GM21717 (cell line): ENCODE results near the gene NUDT6.
"Not testable (repeated sequence)": the region's sequence is repeated elsewhere in the genome, so short reads cannot be mapped to it uniquely, and the experiment has no call there.

Source experiments
- ATAC-seq: cut with Tn5 transposase; IDR thresholded peaks from one replicate; pipeline ENCODE4 v1.9.1; 2021; ENCODE audit warnings: mild to moderate bottlenecking, moderate library complexity; ENCODE audit not compliant: unreplicated experiment

NUDT6 gene

DNA sequence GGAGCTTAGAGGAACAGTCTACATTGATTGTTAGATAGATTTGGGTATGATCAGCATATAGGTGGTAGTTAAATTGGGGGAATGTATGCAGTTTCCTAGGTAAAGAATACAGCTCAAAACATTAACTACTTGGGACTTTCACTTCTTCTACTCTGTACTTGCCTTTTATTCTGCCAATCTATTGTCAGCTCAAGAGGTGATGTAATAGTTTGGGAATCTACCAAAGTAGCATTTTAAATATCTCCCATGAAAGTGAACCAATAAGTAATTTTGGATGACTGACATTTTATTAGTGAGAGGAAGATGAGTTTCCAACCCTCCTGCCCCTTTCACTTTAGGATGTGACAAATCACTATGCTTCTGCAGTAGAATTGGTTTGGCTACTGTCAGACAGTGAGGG, 43.4 kb downstream of the NUDT6 start:
- no peak for ATAC-seq

DNA sequence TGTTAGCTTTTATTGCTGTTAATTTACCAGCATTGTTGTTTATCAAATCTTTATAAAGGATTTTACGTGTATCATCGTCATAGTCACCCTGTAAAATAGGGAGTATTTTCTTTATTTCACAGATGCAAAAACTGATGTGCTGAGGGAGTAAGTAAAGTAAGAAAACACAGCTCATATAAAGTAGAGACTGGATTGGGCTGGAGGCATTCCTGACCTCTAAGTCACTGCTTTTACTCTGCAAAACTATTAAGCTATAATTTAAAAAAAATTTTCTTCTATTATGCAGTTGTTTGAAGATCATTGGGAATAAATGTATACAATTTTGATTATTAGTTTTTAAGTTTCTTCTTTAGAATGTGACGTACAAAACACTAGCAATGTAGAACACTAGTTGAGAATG, 45.9 kb downstream of the NUDT6 start:
- no peak for ATAC-seq

DNA sequence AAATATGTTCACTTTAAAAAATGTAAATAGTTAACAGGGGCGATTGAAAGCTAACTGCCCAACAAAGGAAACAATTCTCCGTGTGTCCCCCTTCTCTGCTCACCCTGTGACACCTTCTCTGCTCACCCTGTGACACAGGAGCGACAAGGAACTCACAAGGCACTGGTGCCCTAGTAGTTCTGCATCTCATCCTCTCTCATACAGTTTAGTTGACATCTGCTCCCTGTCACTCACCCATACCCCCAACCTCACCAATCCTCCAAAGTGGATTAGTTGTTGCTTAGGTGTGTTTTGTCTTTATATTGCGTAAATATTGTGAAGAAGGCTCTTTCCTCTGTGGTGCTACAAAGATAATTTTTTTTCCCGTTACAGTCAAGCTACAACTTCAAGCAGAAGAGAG, 46.4 kb downstream of the NUDT6 start:
- no peak for ATAC-seq

DNA sequence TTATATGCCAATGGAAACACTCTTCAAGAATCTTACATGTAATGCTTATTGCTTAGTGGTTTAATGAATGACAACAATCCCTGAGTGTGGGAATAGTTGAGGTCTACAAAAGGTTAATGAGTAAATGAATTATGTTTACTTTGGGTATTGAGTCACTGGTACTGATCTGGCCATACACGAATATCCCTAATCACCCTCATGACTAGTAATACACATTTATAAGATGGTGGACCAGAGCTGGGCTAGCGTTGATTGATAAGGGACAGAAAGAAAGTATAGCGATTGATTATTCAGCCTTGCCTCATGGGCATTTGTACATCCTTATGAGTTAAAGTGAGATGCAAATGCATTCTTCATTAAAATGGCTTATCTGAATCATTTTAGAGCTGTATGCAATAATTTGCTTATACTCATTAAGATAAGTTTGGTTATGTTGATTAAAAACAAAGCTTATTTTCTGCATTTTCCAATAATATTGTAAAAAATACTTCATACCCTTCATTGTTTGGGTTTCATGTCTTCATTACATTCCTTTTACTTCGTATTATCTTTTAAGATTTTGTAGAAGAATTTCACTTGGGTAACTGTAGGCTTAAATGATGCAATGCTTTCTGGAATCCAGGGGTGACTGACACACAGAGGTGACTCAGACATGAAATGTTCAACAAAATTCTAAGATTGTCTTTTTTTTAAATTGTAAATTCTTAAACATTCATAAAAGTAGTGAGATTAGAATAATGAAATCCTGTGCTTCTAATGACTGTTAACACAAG, 48.4 kb downstream of the NUDT6 start:
- ATAC-seq: no peak

DNA sequence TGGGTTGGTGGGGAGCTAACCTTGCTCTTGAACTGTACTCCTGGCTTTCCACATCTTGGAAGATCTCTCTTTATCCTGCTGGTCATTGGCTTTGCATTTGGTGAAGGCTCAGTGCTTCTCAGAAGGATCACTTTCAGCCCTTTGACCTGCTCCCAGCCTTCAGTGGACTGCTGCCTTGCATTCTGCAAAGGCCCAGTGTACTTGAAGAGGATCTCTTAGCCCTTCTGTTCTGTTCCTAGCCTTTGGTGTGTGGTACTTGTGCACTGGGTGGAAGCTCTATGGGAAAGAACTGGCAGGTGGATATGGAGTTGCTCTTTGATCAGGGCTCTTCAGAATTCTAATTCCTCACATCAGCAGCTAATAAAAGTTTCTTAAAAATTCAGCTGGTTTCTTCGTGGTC, 49.3 kb downstream of the NUDT6 start:
- no peak for ATAC-seq

DNA sequence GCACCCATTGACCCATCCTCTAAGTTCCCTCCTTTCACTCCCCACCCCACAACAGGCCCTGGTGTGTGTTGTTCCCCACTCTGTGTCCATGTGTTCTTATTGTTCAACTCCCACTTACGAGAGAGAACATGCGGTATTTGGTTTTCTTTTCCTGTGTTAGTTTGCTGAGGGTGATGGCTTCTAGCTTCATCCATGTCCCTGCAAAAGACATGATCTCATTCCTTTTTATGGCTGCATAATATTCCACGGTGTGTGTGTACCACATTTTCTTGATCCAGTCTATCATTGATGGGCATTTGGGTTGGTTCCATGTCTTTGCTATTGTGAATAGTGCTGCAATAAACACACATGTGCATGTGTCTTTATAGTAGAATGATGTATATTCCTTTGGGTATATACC, 54.2 kb downstream of the NUDT6 start:
- not testable (repeated sequence) for ATAC-seq

DNA sequence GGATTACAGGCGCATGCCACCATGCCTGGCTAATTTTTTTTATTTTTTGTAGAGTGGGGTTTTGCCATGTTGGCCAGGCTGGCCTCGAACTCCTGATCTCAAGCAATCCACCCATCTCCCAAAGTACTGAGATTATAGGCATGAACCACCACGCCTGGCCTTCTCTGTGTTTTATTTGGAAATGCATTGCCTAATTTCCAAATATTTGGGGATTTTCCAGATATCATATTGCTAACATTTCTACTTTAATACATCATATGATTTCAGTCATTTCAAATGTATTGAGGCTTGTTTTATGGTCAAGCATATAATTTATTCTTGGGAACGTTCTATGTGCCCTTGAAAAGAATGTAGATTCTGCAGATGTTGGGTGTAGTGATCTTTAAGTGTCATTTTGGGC, 57.0 kb downstream of the NUDT6 start:
- ATAC-seq: no peak

DNA sequence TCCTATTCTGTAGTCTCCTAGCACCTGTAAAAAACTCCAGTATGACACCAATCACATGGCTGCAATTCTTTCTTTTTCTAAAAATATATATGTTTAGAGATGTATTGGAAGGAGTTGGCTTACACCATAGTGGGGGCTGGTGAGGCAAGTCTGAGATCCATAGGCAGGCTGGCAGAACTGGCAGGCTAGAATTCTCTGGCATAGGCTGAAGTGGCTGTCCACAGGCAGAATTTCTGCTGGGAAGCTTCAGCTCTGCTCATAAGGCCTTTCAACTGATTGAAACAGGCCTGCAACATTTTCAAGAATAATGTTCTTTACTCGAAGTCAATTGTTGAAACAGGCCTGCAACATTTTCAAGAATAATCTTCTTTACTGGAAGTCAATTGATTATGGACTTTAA, 58.8 kb downstream of the NUDT6 start:
- ATAC-seq: no peak

DNA sequence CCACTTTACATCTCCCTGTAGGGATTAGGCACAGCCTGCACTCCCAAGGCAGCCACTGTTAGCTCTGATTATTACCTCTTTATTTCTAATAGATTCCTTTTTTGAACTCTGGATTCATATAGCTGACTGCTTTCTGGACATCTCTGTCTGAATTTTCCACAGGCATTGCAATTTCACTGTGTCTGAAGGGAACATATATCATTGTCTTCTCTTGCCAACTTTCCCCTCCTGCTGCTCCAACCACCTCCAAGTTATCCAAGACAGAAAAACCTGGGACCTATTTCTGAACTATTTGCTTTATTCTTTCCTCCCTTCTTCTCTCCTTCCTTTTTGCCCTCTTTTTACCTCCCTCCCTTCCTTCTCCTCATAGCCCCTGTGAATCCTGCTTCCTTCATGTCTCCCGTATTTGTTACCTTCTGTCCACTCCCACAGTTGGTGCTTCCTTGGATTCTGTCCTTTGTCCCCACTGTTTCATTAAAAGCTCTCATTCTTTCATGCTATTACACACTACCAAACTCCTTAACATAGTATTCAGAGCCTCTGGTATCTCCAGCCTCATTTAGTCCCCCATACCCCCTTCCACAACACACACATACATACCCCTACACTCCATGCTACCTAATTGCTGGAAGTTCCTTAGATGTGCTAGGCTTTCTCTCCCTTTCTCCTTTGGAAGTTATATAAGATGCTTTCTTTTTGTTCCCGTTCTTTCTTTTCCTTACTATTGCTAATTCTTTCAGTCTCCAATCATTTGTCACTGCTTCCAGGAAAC, 61.0 kb downstream of the NUDT6 start:
- ATAC-seq: no peak

DNA sequence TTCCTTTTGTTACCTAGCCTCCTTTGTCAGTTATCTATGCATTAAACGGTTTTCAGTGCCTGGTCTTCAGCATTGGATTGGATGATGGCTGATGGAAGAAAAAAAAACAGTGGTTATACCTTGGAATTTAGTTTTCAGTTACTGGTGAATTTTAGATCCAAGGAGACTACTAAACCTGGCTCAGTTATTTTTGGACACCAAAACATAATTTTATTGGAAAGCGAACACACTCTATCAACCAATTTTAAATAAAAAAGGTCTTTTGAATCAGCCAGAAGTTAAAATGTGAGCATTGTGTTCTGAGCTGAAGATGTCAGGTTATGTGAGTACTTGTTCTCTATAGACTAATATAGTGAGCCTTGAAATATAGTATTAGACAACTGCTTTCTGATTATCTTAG, 63.7 kb downstream of the NUDT6 start:
- ATAC-seq: no peak

DNA sequence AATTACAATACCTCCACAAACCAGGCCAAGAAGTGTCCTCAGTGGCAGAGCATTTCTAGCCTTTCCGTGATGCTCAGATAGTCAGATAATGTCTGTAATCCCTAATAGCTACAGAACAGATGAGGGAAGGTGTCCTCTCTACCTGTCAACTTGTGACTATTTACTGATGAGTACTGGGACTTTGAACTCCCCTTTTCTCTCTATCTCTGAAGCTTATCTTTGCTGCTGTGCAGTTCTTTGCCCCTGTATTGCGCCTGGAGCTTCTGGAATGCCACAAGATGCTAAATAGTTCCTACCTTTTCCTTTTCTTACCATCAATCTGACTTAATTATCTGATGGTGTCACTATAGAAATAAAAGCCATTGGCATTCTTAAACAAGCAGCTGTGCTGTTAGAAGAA, 65.2 kb downstream of the NUDT6 start:
- no peak for ATAC-seq

DNA sequence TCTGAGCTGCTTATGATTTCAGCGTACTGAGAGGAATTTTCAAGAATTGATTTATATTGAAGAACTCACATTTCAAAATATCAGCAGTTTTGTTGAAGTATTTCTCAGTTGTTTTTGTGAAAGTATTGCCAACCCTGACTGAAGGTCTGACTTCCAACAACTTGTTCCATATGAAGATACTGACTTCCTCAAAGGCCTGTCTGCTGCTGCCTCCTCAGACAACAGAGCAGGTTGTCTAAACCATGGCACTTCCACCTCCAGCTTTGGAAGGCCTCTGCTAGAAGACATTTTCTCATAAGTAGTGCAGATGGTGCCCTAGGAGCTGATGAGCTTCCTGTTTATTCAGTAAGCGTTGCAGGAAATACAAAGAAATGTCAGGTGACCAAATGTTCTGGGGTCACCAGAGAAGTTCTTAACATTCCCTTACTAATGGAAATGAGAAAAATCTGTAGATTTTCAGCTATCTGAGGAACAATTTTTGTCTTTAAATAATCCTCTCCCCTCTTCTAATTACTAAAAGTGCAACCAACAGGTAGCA, 67.0 kb downstream of the NUDT6 start:
- ATAC-seq: no peak

DNA sequence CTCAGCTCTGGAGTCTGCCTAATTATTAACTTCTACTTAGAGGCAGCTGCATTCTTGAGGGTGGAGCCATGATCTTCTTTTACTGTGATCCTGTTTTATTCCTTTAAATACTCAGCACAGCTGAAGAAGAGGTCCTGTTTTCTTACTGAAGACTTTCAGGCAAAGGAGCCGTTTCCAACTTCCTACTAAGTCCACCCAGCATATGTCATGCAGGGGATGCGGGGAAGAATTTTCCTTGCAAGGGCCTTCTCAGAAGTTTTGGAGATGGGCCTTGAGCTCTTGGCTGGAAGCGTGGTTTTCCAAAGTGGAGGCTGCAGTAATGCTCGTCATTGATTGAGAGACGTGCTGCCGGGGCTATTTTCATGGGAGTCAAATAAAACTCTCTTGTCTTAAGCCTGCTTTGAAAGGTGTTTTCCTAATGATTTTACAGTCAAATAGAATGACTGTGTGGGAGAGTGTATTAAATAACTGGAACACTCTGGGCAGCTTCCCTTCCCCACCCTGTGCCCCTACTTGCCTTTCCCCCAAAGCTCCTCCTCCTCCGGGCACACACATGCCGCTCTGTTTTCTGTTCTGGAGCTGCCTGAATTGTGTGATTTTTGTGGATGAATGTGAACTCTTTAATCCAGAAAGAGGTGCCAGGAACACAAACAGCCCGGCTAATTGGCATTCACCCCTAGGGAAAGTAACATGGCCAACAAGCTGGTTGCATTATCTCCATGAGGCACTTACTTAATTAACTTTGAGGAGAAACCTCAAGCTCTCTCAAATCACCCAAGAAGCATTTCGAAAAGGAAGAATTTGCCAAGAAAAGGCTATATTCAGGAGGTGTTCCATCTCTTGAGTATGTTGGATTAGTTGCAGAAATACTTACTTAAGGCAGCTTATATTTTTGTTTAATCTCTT, 67.7 kb downstream of the NUDT6 start:
- ATAC-seq: no peak

DNA sequence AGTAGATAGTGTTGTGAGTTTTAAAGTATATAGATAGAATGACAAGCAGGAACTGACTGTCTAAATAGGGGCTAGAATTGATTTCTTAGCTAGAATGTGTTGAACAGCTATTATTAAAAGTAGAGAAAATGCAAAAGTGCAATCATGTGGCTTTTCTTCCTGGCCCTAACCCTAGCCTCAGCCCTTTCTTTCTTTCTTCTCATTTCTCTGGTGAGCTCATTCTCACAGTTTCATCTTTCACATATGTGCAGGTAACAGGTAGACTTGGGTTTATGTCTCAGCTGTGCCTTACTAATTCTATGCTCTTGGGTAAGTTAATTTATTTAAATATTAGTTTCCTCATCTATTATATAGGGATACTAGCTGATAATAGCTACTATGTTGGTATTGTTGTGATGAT, 70.8 kb downstream of the NUDT6 start:
- no peak for ATAC-seq

DNA sequence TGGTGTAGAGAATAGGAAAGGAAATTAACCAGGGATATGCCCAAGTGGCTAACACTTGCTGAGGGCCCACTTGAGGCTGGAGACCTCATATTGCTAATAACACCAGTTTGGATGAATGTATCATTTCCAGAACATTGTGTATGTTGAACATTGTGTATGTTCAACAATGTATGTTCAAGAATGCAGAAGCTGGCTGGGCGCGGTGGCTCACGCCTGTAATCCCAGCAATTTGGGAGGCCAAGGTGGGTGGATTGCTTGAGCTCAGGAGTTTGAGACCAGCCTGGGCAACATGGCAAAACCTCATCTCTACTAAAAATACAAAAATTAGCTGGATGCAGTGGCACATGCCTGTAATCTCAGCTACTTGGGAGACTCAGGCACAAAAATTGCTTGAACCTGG, 72.6 kb downstream of the NUDT6 start:
- not testable (repeated sequence) for ATAC-seq

DNA sequence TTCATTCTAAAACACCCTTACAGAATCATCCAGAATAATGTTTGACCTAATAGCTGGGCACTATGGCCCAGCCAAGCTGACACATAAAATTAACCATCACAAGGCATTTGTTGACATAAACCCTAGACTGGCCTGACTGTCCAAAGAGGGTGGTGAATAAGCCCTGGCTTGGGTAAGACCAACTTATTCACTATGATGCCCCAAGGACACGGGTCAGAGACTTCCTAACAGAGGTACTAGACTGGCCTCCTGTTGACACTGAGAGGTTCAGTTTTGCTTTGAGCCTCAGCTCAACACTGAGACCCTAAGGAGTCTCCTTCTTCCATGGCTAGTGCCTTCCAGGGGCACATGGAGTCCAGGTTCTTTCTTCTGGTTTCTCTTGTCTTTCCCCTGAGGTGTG, 74.5 kb downstream of the NUDT6 start:
- ATAC-seq: no peak

DNA sequence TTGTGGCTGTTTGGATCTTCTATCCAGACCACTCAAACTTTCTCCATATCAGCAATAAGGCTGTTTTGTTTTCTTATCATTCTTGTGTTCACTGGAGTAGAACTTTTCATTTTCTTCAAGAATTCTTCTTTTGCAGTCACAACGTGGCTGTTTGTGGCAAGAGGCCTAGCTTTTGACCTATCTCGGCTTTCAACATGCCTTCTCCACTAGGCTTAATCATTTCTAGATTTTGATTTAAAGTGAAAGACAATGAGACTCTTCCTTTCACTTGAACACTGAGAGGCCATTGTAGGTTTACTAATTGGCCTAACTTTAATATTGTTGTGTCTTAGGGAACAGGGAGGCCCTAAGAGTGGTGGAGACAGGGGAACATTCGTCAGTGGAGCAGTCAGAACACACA, 76.6 kb downstream of the NUDT6 start:
- no peak for ATAC-seq

DNA sequence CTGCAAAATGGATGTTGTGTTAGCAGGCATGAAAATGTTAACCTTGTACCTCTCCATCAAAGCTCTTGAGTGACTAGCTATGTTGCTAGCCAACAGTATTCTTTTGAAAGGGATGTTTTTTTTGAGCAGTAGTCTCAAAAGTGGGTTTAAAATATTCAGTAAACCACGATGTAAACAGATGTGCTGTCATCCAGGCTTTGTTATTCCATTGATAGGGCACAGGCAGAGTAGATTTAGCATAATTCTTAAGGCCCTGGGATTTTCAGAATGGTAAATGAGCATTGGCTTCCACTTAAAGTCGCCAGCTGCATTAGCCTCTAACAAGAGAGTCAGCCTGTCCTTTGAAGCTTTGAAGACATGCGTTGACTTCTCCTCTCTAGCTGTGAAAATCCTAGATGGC, 77.3 kb downstream of the NUDT6 start:
- no peak for ATAC-seq

DNA sequence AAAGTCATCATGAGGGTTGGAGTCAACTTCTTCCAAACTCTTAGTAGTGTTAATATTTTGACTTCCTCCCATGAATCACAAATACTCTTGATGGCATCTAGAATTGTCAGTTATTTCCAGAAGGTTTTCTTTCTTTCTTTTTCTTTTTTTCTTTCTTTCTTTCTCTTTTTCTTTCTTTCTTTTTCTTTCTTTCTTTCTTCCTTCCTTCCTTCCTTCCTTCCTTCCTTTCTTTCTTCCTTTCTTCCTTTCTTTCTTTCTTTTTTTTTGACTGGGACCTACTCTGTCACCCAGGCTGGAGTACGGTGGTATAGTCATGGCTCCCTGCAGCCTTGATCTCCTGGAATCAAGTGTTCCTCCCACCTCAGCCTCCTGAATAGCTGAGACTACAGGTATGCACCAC, 78.0 kb downstream of the NUDT6 start:
- ATAC-seq: not testable (repeated sequence)

DNA sequence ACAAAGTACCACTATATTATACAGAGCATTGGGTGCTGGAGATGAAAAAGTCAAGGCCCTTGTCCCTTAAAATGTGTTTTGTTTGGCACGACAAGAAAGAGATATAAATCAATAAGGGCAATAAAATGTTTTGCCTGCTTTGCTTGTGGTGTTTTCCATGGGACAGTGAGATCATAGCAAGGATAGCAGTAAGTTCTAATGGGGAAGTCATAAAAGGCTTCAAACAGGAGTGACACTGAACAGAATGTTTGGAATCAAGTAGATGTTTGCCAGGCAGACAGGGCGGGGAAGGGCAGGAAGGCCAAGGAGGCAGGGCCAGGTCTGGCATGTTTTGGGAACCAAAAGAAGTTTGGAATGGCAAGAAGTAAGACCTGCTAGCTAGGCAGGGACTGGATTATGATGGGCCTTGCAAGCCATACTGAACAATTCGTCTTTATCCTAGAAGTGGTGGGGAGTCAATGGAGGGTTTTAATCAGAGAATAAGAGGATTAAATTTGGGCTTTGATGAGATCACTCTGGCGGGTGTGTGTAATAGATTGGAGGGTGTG, 79.3 kb downstream of the NUDT6 start:
- ATAC-seq: no peak
